GM18868 (cell line): ENCODE data around the gene PTGFRN.

Source experiments
- ATAC-seq: cut with Tn5 transposase; IDR thresholded peaks from one replicate; pipeline ENCODE4 v1.9.1; 2021; ENCODE audit warnings: mild to moderate bottlenecking, moderate library complexity; ENCODE audit not compliant: unreplicated experiment

Gene PTGFRN

GRCh38 chr1:117025568-117025967 is 115.9 kb downstream of the PTGFRN start:
- no peak for ATAC-seq

- ATAC-seq, result no peak
Observed at GRCh38 chr1:117026361-117026760, 116.6 kb downstream of the PTGFRN start.

- ATAC-seq, result no peak
Observed at GRCh38 chr1:117029685-117030084, 120.0 kb downstream of the PTGFRN start.

GRCh38 chr1:117030271-117030877 is 120.7 kb downstream of the PTGFRN start:
- ATAC-seq, result no peak

- ATAC-seq, result no peak
Observed at GRCh38 chr1:117032266-117032665, 122.5 kb downstream of the PTGFRN start.

- no peak for ATAC-seq
Observed at GRCh38 chr1:117032681-117033539, 123.2 kb downstream of the PTGFRN start.

GRCh38 chr1:117033772-117034171 is 124.1 kb downstream of the PTGFRN start:
- no peak for ATAC-seq

GRCh38 chr1:117034791-117035290 is 125.1 kb downstream of the PTGFRN start:
- no peak for ATAC-seq

- no peak for ATAC-seq
Observed at GRCh38 chr1:117036018-117036461, 126.3 kb downstream of the PTGFRN start.

- no peak for ATAC-seq
Observed at GRCh38 chr1:117037802-117038201, 128.1 kb downstream of the PTGFRN start.

- no peak for ATAC-seq
Observed at GRCh38 chr1:117038236-117038635, 128.5 kb downstream of the PTGFRN start.
